K562 (cell line): ENCODE results near the gene CRIM1. TPM values are rescaled to one million over a fixed set of nuclear protein-coding genes. Genes with fewer than 3 reads are reported as not detected.

Experiments
- CHD7 ChIP-seq: fragments of 200-600 bp; sonication (generic); IDR thresholded peaks from one replicate; pipeline ENCODE4 v1.6.1; 2012; ENCODE audit warnings: mild to moderate bottlenecking, low read depth, low read length, inconsistent platforms
- MECOM ChIP-seq: fragments of 250-450 bp; sonication (Bioruptor Pico); IDR thresholded peaks from 2 replicates; pipeline ENCODE4 v1.8.0; 2022; ENCODE audit warnings: inconsistent platforms
- NCOA4 ChIP-seq: fragments of 450-650 bp; IDR thresholded peaks from 2 replicates; pipeline ENCODE4 v1.6.1; 2018; ENCODE audit warnings: mild to moderate bottlenecking; ENCODE audit not compliant: partially characterized antibody
- SRSF7 ChIP-seq: fragments of 200-400 bp; formaldehyde crosslinking; optimal IDR thresholded peaks from 2 replicates; pipeline ENCODE3; 2017; ENCODE audit warnings: mild to moderate bottlenecking, low read depth, low read length
- ZBTB11 ChIP-seq, 3 experiments: fragments of 200-800 bp in 1 of 3; fragments of 250-450 bp in 1 of 3; fragments of 450-650 bp in 1 of 3; sonication (Bioruptor Pico) in 1 of 3; sonication (Bioruptor generic) in 1 of 3; formaldehyde crosslinking in 1 of 3; IDR thresholded peaks; 2 replicates each; pipeline versions ENCODE4 v1.6.1 to v1.8.0; 2016 to 2022; ENCODE audit warnings: mild to moderate bottlenecking in 2 of 3, missing genetic modification characterization in 2 of 3, missing compliant biosample characterization in 1 of 3, moderate library complexity in 1 of 3
- ZNF592 ChIP-seq: fragments of 450-650 bp; IDR thresholded peaks from 2 replicates; pipeline ENCODE4 v1.6.1; 2017; ENCODE audit warnings: antibody characterized with exemption, mild to moderate bottlenecking
- polyA plus RNA-seq, 8 experiments: library from polyadenylated mRNA; depleted of rRNA in 4 of 8; stranded (reverse) in 5 of 8; unstranded in 3 of 8; fragments of >200 nt; fragmentation: Nextera tagmentation in 2 of 8; fragmentation: Illumina TruSeq in 1 of 8; extraction: Ambion mirVana in 2 of 8; extraction: Trizol in 1 of 8; gene quantifications; 2 replicates each; pipeline versions ENCODE4 v1.2.1 to v1.2.3, GENCODE V29; 2011 to 2014; ENCODE audit warnings: inconsistent platforms in 1 of 8, missing spikeins in 1 of 8
- total RNA-seq, 7 experiments: library from RNA; depleted of rRNA in 6 of 7; stranded (reverse); fragments of >200 nt in 6 of 7; fragmentation: Illumina TruSeq in 2 of 7; extraction: Trizol in 2 of 7; gene quantifications; 2 replicates each; pipeline versions ENCODE4 v1.2.1 to v1.2.3, GENCODE V29; 2011 to 2021; ENCODE audit warnings: low replicate concordance in 1 of 7

CRIM1 gene
- total and polyA plus RNA-seq, 9 of the 15 experiments (the other 6 are each of a cell fraction or from before 2014, with no cell fraction given), result 0.01 to 0.36 (median 0.06) TPM; not detected in 1

GRCh38 chr2:36582951-36583350 lies 227.4 kb downstream of the CRIM1 start (continued):
- TF ChIP-seq CHD7, result no peak
- TF ChIP-seq ZNF592, result no peak
- TF ChIP-seq ZBTB11 (CRISPR knock-in tag; IDR thresholded peaks at IDR 0.05), result no peak
- no peak for TF ChIP-seq MECOM (CRISPR knock-in tag)
- no peak for TF ChIP-seq SRSF7
- no peak for TF ChIP-seq NCOA4
